Fibroblast of lung (primary cell): ENCODE measurements around the gene ETHE1. TPM values are rescaled to one million over a fixed set of nuclear protein-coding genes. Genes with fewer than 3 reads are reported as not detected.

Experiments
- DNase-seq, 2 donors: peaks; one replicate each; pipeline versions ENCODE4 v3.0.0 to v3.0.0-alpha.2; 2010; ENCODE audit warnings: low read depth in 2 of 2
- H2AFZ ChIP-seq: 2 replicates; pipeline ENCODE4 v1.5.1; 2012; ENCODE audit warnings: low read length, control low read depth, inconsistent platforms
- H3K27ac ChIP-seq: 2 replicates; pipeline ENCODE4 v1.5.1; 2011; ENCODE audit warnings: low read length, control low read depth; ENCODE audit not compliant: insufficient read depth
- H3K27me3 ChIP-seq: 2 replicates; pipeline ENCODE4 v1.5.1; 2011; ENCODE audit warnings: mild to moderate bottlenecking, low read length; ENCODE audit not compliant: control insufficient read depth, insufficient read depth
- H3K36me3 ChIP-seq: 2 replicates; pipeline ENCODE4 v1.5.1; 2011; ENCODE audit warnings: low read length; ENCODE audit not compliant: control insufficient read depth, insufficient read depth
- H3K4me1 ChIP-seq: 2 replicates; pipeline ENCODE4 v1.5.1; 2011; ENCODE audit warnings: low read length; ENCODE audit not compliant: control insufficient read depth, insufficient read depth; ENCODE audit errors: extremely low read depth
- H3K4me2 ChIP-seq: 2 replicates; pipeline ENCODE4 v1.5.1; 2011; ENCODE audit warnings: low read length, control low read depth; ENCODE audit not compliant: insufficient read depth; ENCODE audit errors: extremely low read depth
- H3K4me3 ChIP-seq, 4 experiments: fragments of 200-600 bp in 1 of 4; sonication (generic) in 1 of 4; replicated peaks in 1 of 4; 2 replicates each; pipeline ENCODE4 v1.5.1; 2011 to 2016; ENCODE audit warnings: low read length in 4 of 4, low read depth in 3 of 4, mild to moderate bottlenecking in 3 of 4, control low read depth in 2 of 4, inconsistent platforms in 1 of 4, mixed read lengths in 1 of 4; ENCODE audit not compliant: insufficient read depth in 1 of 4; ENCODE audit errors: control extremely low read depth in 1 of 4
- H3K79me2 ChIP-seq: 2 replicates; pipeline ENCODE4 v1.5.1; 2012; ENCODE audit warnings: mild to moderate bottlenecking, low read length, inconsistent platforms; ENCODE audit not compliant: control insufficient read depth, insufficient read depth
- H3K9ac ChIP-seq: 2 replicates; pipeline ENCODE4 v1.5.1; 2011; ENCODE audit warnings: mild to moderate bottlenecking, low read length, control low read depth; ENCODE audit not compliant: insufficient read depth
- H3K9me3 ChIP-seq: 2 replicates; pipeline ENCODE4 v1.5.1; 2012; ENCODE audit warnings: low read depth, low read length; ENCODE audit not compliant: control insufficient read depth, insufficient read depth
- H4K20me1 ChIP-seq: 2 replicates; pipeline ENCODE4 v1.5.1; 2011; ENCODE audit warnings: low read length; ENCODE audit not compliant: control insufficient read depth, insufficient read depth; ENCODE audit errors: extremely low read depth
- CTCF ChIP-seq, 2 donors: IDR thresholded peaks in 1 of 2; conservative IDR thresholded peaks in 1 of 2; 1 replicate in 1 of 2; 2 replicates in 1 of 2; pipeline ENCODE4 v1.5.1; 2011 to 2012; ENCODE audit warnings: low read length in 2 of 2, control low read depth in 1 of 2, inconsistent platforms in 1 of 2, low read depth in 1 of 2, mild to moderate bottlenecking in 1 of 2
- EZH2 ChIP-seq: IDR thresholded peaks from 2 replicates; pipeline ENCODE4 v1.5.1; 2012; ENCODE audit warnings: low read length, control low read depth, mild to moderate bottlenecking; ENCODE audit errors: missing control alignments
- polyA plus RNA-seq, 2 donors: library from polyadenylated mRNA; depleted of rRNA in 1 of 2; stranded (reverse) in 1 of 2; unstranded in 1 of 2; fragments of >200 nt; gene quantifications; 2 replicates each; pipeline ENCODE4 v1.2.1, GENCODE V29; 2011 to 2012; ENCODE audit warnings: missing spikeins in 1 of 2
- total RNA-seq: library from RNA; depleted of rRNA; stranded (reverse); fragments of >200 nt; gene quantifications from 2 replicates; pipeline ENCODE4 v1.2.1, GENCODE V29; 2014

Gene ETHE1
- total and polyA plus RNA-seq, 2 donors (not counting 1 experiment from before 2014, with no cell fraction given) = 65.2 to 112 TPM

- DNase-seq = no peak
- Histone ChIP-seq H2AFZ (no peak overlapping the region), H3K36me3 (no peaks in the 10 kb centered on the region), H3K79me2 (no peaks in the 10 kb centered on the region), H3K9ac (no peak overlapping the region), H3K4me2 (no peak overlapping the region), H3K4me3 (no peak overlapping the region), H3K27ac (no peak overlapping the region), H3K4me1 (no peaks in the 10 kb centered on the region), H3K27me3 (no peaks in the 10 kb centered on the region), H4K20me1 (no peaks in the 10 kb centered on the region), H3K9me3 (no peaks in the 10 kb centered on the region)
- TF ChIP-seq EZH2 = no peak
- TF ChIP-seq CTCF (conservative IDR thresholded peaks at IDR 0.05 in 1 of 2, IDR thresholded peaks at IDR 0.05 in 1 of 2; ENCODE audit: low read depth in 1 of 2, low read length in 2 of 2) = no peak
These were observed 38.8 kb downstream of the ETHE1 start for GRCh38 chr19:43488179-43488578.

GRCh38 chr19:43486412-43486811 lies 40.6 kb downstream of the ETHE1 start:
- Histone ChIP-seq H3K4me3 (no peak overlapping the region), H3K4me2 (no peak overlapping the region), H3K36me3 (no peaks in the 10 kb centered on the region), H3K79me2 (no peaks in the 10 kb centered on the region), H3K27me3 (no peaks in the 10 kb centered on the region), H2AFZ (no peak overlapping the region), H3K4me1 (no peaks in the 10 kb centered on the region), H4K20me1 (no peaks in the 10 kb centered on the region), H3K9ac (no peak overlapping the region), H3K9me3 (no peaks in the 10 kb centered on the region), H3K27ac (no peak overlapping the region)
- TF ChIP-seq CTCF (conservative IDR thresholded peaks at IDR 0.05 in 1 of 2, IDR thresholded peaks at IDR 0.05 in 1 of 2; ENCODE audit: low read depth in 1 of 2, low read length in 2 of 2) (no peak), EZH2 (no peak)
- no peak for DNase-seq

GRCh38 chr19:43485951-43486350 lies 41.0 kb downstream of the ETHE1 start:
- no peak overlapping the region for H3K9ac ChIP-seq
- no peak for DNase-seq
- TF ChIP-seq CTCF (conservative IDR thresholded peaks at IDR 0.05 in 1 of 2, IDR thresholded peaks at IDR 0.05 in 1 of 2; ENCODE audit: low read depth in 1 of 2, low read length in 2 of 2) (no peak), EZH2 (no peak)

More at GRCh38 chr19:43485951-43486350, 41.0 kb downstream of the ETHE1 start:
- Histone ChIP-seq H3K79me2 (no peaks in the 10 kb centered on the region), H2AFZ (no peak overlapping the region), H3K4me2 (no peak overlapping the region), H3K4me1 (no peaks in the 10 kb centered on the region), H3K9me3 (no peaks in the 10 kb centered on the region), H4K20me1 (no peaks in the 10 kb centered on the region), H3K27ac (no peak overlapping the region), H3K36me3 (no peaks in the 10 kb centered on the region), H3K27me3 (no peaks in the 10 kb centered on the region), H3K4me3 (no peak overlapping the region)
